ENCODE measurements around the gene UAP1L1.
A peak's percentile ranks its signal among the peaks of the same experiment; 100 is the strongest.
"Not testable (repeated sequence)": the region's sequence is repeated elsewhere in the genome, so short reads cannot be mapped to it uniquely, and the experiment has no call there.

UAP1L1 gene

GRCh38 chr9:137077010-137077747, at the start of gene UAP1L1:
TSS of gene UAP1L1 (plus strand) at chr9:137077517. CDS start at chr9:137077533, 16 bp downstream.
- peak; percentile 69 for DNase-seq

GRCh38 chr9:137028263-137029057, 48.9 kb upstream of the UAP1L1 start:
- DNase-seq = peak; percentile 69

- DNase-seq = peak; percentile 70
Measured at GRCh38 chr9:137029058-137029936, 48.0 kb upstream of the UAP1L1 start.

GRCh38 chr9:137030006-137030405, 47.3 kb upstream of the UAP1L1 start:
- no peak for DNase-seq

GRCh38 chr9:137030538-137031527, 46.5 kb upstream of the UAP1L1 start:
- peak; percentile 55 for DNase-seq

- DNase-seq = peak; percentile 60
Measured at GRCh38 chr9:137031904-137032640, 45.2 kb upstream of the UAP1L1 start, which contains the start of gene FUT7. TSS of gene FUT7 (minus strand) at chr9:137032088. CDS start at chr9:137031991, 97 bp downstream.

- DNase-seq = peak; percentile 42
Measured at GRCh38 chr9:137032858-137033257, 44.5 kb upstream of the UAP1L1 start.

- DNase-seq = not testable (repeated sequence)
Measured at GRCh38 chr9:137033481-137033880, 43.8 kb upstream of the UAP1L1 start.

GRCh38 chr9:137034039-137034708, 43.1 kb upstream of the UAP1L1 start:
- no peak for DNase-seq

GRCh38 chr9:137034709-137035506, 42.4 kb upstream of the UAP1L1 start:
- DNase-seq = peak; percentile 89

- DNase-seq = no peak
Measured at GRCh38 chr9:137035507-137035834, 41.8 kb upstream of the UAP1L1 start.

- DNase-seq = no peak
Measured at GRCh38 chr9:137035937-137036336, 41.4 kb upstream of the UAP1L1 start.

GRCh38 chr9:137037035-137037434, 40.3 kb upstream of the UAP1L1 start:
- DNase-seq = no peak

- no peak for DNase-seq
Measured at GRCh38 chr9:137037483-137037882, 39.8 kb upstream of the UAP1L1 start.

- DNase-seq = no peak
Measured at GRCh38 chr9:137038916-137039315, 38.4 kb upstream of the UAP1L1 start.

- DNase-seq = no peak
Measured at GRCh38 chr9:137039611-137040366, 37.5 kb upstream of the UAP1L1 start.

- DNase-seq = no peak
Measured at GRCh38 chr9:137040568-137040967, 36.7 kb upstream of the UAP1L1 start.

GRCh38 chr9:137041124-137041523, 36.2 kb upstream of the UAP1L1 start:
- no peak for DNase-seq
